Thyroid gland (tissue), 4 donors: ENCODE results near the gene RFTN1.

Experiments
- CTCF ChIP-seq, 6 experiments: fragments of 200-600 bp in 3 of 6; fragments of 450-650 bp in 3 of 6; sonication (generic) in 3 of 6; IDR thresholded peaks; one replicate each; pipeline ENCODE4 v1.5.1; 2016 to 2019; ENCODE audit warnings: antibody characterized with exemption in 6 of 6, mild to moderate bottlenecking in 2 of 6, inconsistent platforms in 1 of 6, moderate library complexity in 1 of 6
- POLR2A ChIP-seq, 2 donors: fragments of 450-650 bp; IDR thresholded peaks; one replicate each; pipeline ENCODE4 v1.6.1; 2017; ENCODE audit warnings: antibody characterized with exemption in 2 of 2, mild to moderate bottlenecking in 2 of 2, moderate library complexity in 1 of 2

GRCh38 chr3:16290827-16291196 lies 222.7 kb downstream of the RFTN1 start:
- TF ChIP-seq POLR2A (IDR thresholded peaks at IDR 0.05): no peak
- TF ChIP-seq CTCF (IDR thresholded peaks at IDR 0.05): no peak
